Activated naive CD4-positive, alpha-beta T cell treated with anti-CD3 and anti-CD28 coated beads for 36 hours (primary cell): ENCODE results near the gene FBXO8. TPM values are rescaled to one million over a fixed set of nuclear protein-coding genes. Genes with fewer than 3 reads are reported as not detected.

Experiments
- CTCF ChIA-PET: fragments of 350-600 bp; sonication (Branson Sonifier 250); formaldehyde crosslinking; loops from one replicate; lab custom pipeline; 2021; ENCODE audit warnings: antibody characterized with exemption; lab: Charles Lee
- DNase-seq: peaks from one replicate; pipeline ENCODE4 v3.0.0-alpha.2; 2020
- H3K27ac Mint-ChIP-seq: one replicate; pipeline ENCODE4 v1.8.0; 2021; ENCODE audit warnings: mild to moderate bottlenecking, mixed read lengths
- H3K27me3 Mint-ChIP-seq: one replicate; pipeline ENCODE4 v1.8.0; 2021; ENCODE audit warnings: low read depth, mixed read lengths
- H3K36me3 Mint-ChIP-seq: one replicate; pipeline ENCODE4 v1.8.0; 2021; ENCODE audit warnings: low read depth, mixed read lengths
- H3K4me1 Mint-ChIP-seq: one replicate; pipeline ENCODE4 v1.8.0; 2021; ENCODE audit warnings: low read depth, mixed read lengths
- H3K4me3 Mint-ChIP-seq: one replicate; pipeline ENCODE4 v1.8.0; 2021; ENCODE audit warnings: mild to moderate bottlenecking, moderate library complexity, mixed read lengths
- H3K9me3 Mint-ChIP-seq: one replicate; pipeline ENCODE4 v1.8.0; 2021; ENCODE audit warnings: mixed read lengths
- intact Hi-C: fragments of 100-400 bp; cut with micrococcal nuclease; formaldehyde crosslinking; loops from one replicate; pipeline ENCODE4 v1.15.1; 2023
- total RNA-seq, 2 experiments: library from RNA; stranded (reverse); gene quantifications; one replicate each; pipeline ENCODE4 v1.2.3, GENCODE V29; 2021

FBXO8 gene
- total RNA-seq, 2 experiments from 2014 or later: 19.9 to 21.2 TPM

GRCh38 chr4:174198396-174198795, 85.1 kb downstream of the FBXO8 start:
- H3K27ac Mint-ChIP-seq: no peak overlapping the region
- no peaks in the 10 kb centered on the region for H3K36me3 Mint-ChIP-seq
- no peaks in the 10 kb centered on the region for H3K9me3 Mint-ChIP-seq
- CTCF ChIA-PET: no interaction called here
- no peak overlapping the region for H3K4me3 Mint-ChIP-seq
- DNase-seq: no peak
- H3K4me1 Mint-ChIP-seq: no peaks in the 10 kb centered on the region
- H3K27me3 Mint-ChIP-seq: peaks cover 26% of the 10 kb centered on the region
- intact Hi-C loops: no loop called here

GRCh38 chr4:174193438-174194374, 89.8 kb downstream of the FBXO8 start:
- no peaks in the 10 kb centered on the region for H3K9me3 Mint-ChIP-seq
- intact Hi-C loops: no loop called here
- no peaks in the 10 kb centered on the region for H3K4me1 Mint-ChIP-seq
- peaks cover 41% of the 10 kb centered on the region for H3K27me3 Mint-ChIP-seq
- CTCF ChIA-PET: no interaction called here
- no peaks in the 10 kb centered on the region for H3K36me3 Mint-ChIP-seq
- DNase-seq: no peak
- H3K4me3 Mint-ChIP-seq: no peak overlapping the region
- no peak overlapping the region for H3K27ac Mint-ChIP-seq

- Mint-ChIP-seq H3K27me3 (peaks cover 44% of the 10 kb centered on the region), H3K4me3 (no peak overlapping the region), H3K36me3 (no peaks in the 10 kb centered on the region), H3K4me1 (no peaks in the 10 kb centered on the region), H3K9me3 (no peaks in the 10 kb centered on the region), H3K27ac (no peak overlapping the region)
- intact Hi-C loops: no loop called here
- CTCF ChIA-PET: no interaction called here
- no peak for DNase-seq
Observed at GRCh38 chr4:174192943-174193342, 90.5 kb downstream of the FBXO8 start.

- CTCF ChIA-PET: interaction anchor here (0.6 to 1.5 kb wide), 3 partner anchors 9 to 79 kb away, joined by 3 to 5 read pairs (median 3); no protein-coding TSS in a partner anchor
- no peak for DNase-seq
- Mint-ChIP-seq H3K9me3 (no peaks in the 10 kb centered on the region), H3K27me3 (peaks cover 47% of the 10 kb centered on the region), H3K4me3 (no peak overlapping the region), H3K27ac (no peak overlapping the region), H3K36me3 (no peaks in the 10 kb centered on the region), H3K4me1 (no peaks in the 10 kb centered on the region)
- intact Hi-C loops: no loop called here
Observed at GRCh38 chr4:174190832-174191500, 92.5 kb downstream of the FBXO8 start.

GRCh38 chr4:174189392-174190015, 94.0 kb downstream of the FBXO8 start:
- intact Hi-C loops: no loop called here
- DNase-seq: no peak
- Mint-ChIP-seq H3K27ac (no peak overlapping the region), H3K9me3 (no peaks in the 10 kb centered on the region), H3K27me3 (peaks cover 51% of the 10 kb centered on the region), H3K36me3 (no peaks in the 10 kb centered on the region), H3K4me3 (no peak overlapping the region), H3K4me1 (no peaks in the 10 kb centered on the region)
- CTCF ChIA-PET: no interaction called here

Other genes with a start within 250 kb of the FBXO8 start
- gene CEP44, start 244 bp upstream of the FBXO8 start, total RNA-seq: 10 to 100 TPM; 41.2 to 41.4 TPM
- 1 to 10 TPM; 1.5 to 2.8 TPM for gene HPGD, start 238.8 kb upstream of the FBXO8 start, total RNA-seq